ENCODE measurements around the gene ATP6V0A1.

DNA sequence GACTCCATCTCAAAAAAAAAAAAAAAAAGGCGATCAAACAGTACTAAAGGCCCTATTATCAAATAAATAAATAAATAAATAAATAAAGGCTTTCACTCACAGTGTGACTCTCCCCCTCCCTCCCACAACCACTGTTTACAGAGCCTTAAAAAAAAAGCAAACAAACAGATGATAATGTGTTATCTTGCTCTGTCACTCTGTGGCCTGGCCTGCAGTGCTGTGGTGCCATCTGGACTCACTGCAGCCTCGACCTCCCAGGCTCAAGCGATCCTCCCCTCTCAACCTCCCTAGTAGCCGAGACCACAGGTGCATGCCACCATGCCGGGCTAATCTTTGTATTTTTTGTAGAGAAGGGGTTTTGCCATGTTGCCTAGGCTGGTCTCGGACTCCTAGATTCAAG, 69.3 kb downstream of the ATP6V0A1 start:
- TF ChIP-seq, protein P1, sequence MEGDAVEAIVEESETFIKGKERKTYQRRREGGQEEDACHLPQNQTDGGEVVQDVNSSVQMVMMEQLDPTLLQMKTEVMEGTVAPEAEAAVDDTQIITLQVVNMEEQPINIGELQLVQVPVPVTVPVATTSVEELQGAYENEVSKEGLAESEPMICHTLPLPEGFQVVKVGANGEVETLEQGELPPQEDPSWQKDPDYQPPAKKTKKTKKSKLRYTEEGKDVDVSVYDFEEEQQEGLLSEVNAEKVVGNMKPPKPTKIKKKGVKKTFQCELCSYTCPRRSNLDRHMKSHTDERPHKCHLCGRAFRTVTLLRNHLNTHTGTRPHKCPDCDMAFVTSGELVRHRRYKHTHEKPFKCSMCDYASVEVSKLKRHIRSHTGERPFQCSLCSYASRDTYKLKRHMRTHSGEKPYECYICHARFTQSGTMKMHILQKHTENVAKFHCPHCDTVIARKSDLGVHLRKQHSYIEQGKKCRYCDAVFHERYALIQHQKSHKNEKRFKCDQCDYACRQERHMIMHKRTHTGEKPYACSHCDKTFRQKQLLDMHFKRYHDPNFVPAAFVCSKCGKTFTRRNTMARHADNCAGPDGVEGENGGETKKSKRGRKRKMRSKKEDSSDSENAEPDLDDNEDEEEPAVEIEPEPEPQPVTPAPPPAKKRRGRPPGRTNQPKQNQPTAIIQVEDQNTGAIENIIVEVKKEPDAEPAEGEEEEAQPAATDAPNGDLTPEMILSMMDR (IDR thresholded peaks at IDR 0.05), result no peak
- TF ChIP-seq E2F5 (CRISPR knock-in tag; IDR thresholded peaks at IDR 0.05) (no peak), CBFB (CRISPR knock-in tag; IDR thresholded peaks at IDR 0.05; ENCODE audit: low read depth) (no peak), IRF2 (CRISPR knock-in tag; IDR thresholded peaks at IDR 0.05; ENCODE audit: borderline replicate concordance, low read depth) (no peak), ATF3 (CRISPR knock-in tag; conservative IDR thresholded peaks at IDR 0.05) (no peak), ZNF317 (CRISPR knock-in tag; IDR thresholded peaks at IDR 0.05; ENCODE audit: borderline replicate concordance, low read depth) (no peak), FOXP4 (CRISPR knock-in tag; IDR thresholded peaks at IDR 0.05) (no peak), FOXJ3 (CRISPR knock-in tag; IDR thresholded peaks at IDR 0.05; ENCODE audit: borderline replicate concordance) (no peak), ETV6 (CRISPR knock-in tag; IDR thresholded peaks at IDR 0.05) (no peak), MAX (CRISPR knock-in tag; IDR thresholded peaks at IDR 0.05) (no peak), HMGXB4 (CRISPR knock-in tag; IDR thresholded peaks at IDR 0.05) (no peak), ATF2 (CRISPR knock-in tag; IDR thresholded peaks at IDR 0.05; ENCODE audit: borderline replicate concordance, low read depth) (no peak)
- TF ChIP-seq, protein P2, sequence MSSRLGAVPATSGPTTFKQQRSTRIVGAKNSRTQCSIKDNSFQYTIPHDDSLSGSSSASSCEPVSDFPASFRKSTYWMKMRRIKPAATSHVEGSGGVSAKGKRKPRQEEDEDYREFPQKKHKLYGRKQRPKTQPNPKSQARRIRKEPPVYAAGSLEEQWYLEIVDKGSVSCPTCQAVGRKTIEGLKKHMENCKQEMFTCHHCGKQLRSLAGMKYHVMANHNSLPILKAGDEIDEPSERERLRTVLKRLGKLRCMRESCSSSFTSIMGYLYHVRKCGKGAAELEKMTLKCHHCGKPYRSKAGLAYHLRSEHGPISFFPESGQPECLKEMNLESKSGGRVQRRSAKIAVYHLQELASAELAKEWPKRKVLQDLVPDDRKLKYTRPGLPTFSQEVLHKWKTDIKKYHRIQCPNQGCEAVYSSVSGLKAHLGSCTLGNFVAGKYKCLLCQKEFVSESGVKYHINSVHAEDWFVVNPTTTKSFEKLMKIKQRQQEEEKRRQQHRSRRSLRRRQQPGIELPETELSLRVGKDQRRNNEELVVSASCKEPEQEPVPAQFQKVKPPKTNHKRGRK (CRISPR knock-in tag; IDR thresholded peaks at IDR 0.05; ENCODE audit: borderline replicate concordance), result no peak
